Measurements from ENCODE around the gene PRSS57. TPM values are rescaled to one million over a fixed set of nuclear protein-coding genes. Genes with fewer than 3 reads are reported as not detected.

Gene PRSS57
- total and polyA plus RNA-seq, 2 donors from 2014 or later = not detected

- peak overlapping the region in 1 of 3 donors; percentile 61 for H3K4me3 ChIP-seq (ENCODE audit: low read length in 3 of 3)
- intact Hi-C loops (cut with DNase I) = no loop called here
- H3K4me1 ChIP-seq (ENCODE audit: control insufficient read depth in 2 of 3, insufficient read depth in 2 of 3, low read depth in 1 of 3, low read length in 3 of 3) = peaks cover 0 to 19% (median 0%) of the 10 kb centered on the region in 3 donors
- FAIRE-seq = no peak
- H3K36me3 ChIP-seq (ENCODE audit: control insufficient read depth in 2 of 3, insufficient read depth in 3 of 3, low read length in 3 of 3) = no peaks in the 10 kb centered on the region
- peak in 2 of 5 donors; percentile 70 to 77 for DNase-seq
- peak overlapping the region in 1 of 2 donors; percentile 71 for H3K27ac ChIP-seq (ENCODE audit: low read depth in 2 of 2, low read length in 2 of 2)
- no peaks in the 10 kb centered on the region for H3K9me3 ChIP-seq (ENCODE audit: control insufficient read depth in 2 of 3, insufficient read depth in 1 of 3, low read length in 3 of 3)
- TF ChIP-seq CTCF (IDR thresholded peaks at IDR 0.05; ENCODE audit: borderline replicate concordance, extremely low read depth, insufficient read depth) = no peak
- H3K9ac ChIP-seq (ENCODE audit: low read length in 3 of 3) = peak overlapping the region in 1 of 3 donors; percentile 55
- H3K27me3 ChIP-seq (ENCODE audit: control insufficient read depth, insufficient read depth, low read length) = no peaks in the 10 kb centered on the region
Measured at GRCh38 chr19:678791-679388, 16.4 kb downstream of the PRSS57 start.

- Histone ChIP-seq H3K4me1 (ENCODE audit: control insufficient read depth in 2 of 3, insufficient read depth in 2 of 3, low read depth in 1 of 3, low read length in 3 of 3) (peaks cover 0 to 19% (median 0%) of the 10 kb centered on the region in 3 donors), H3K4me3 (ENCODE audit: low read length in 3 of 3) (no peak overlapping the region), H3K9ac (ENCODE audit: low read length in 3 of 3) (no peak overlapping the region), H3K9me3 (ENCODE audit: control insufficient read depth in 2 of 3, insufficient read depth in 1 of 3, low read length in 3 of 3) (no peaks in the 10 kb centered on the region), H3K27ac (ENCODE audit: low read depth in 2 of 2, low read length in 2 of 2) (peak overlapping the region; percentile 63 to 67), H3K27me3 (ENCODE audit: control insufficient read depth, insufficient read depth, low read length) (no peaks in the 10 kb centered on the region), H3K36me3 (ENCODE audit: control insufficient read depth in 2 of 3, insufficient read depth in 3 of 3, low read length in 3 of 3) (no peaks in the 10 kb centered on the region)
- FAIRE-seq (no peak), DNase-seq (peak in 2 of 5 donors; percentile 69 to 83)
- intact Hi-C loops (cut with DNase I) = no loop called here
- no peak for TF ChIP-seq CTCF (IDR thresholded peaks at IDR 0.05; ENCODE audit: borderline replicate concordance, extremely low read depth, insufficient read depth)
Measured at GRCh38 chr19:677601-678436, 17.4 kb downstream of the PRSS57 start.

DNA sequence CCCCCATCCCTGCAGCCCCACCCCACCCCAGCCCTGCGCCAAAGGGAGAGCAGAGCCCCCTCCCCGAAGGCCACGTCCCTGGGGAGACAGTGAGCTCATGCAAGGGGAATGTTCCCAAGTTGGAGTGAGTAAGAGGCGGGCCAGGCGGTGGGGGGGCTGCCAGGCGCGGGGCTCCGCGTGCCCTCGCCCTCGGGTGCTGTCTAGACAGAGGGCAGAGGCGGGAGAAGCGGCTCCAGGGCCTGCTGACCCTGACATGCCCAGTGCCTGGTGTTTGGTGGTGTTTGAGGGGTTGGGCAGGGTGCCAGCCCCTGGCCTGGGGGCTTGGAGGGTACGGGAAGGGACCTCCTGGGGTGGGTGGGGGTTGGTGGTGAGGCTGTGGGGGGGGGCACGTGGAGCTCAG is 18.1 kb downstream of the PRSS57 start:
- Histone ChIP-seq H3K27ac (ENCODE audit: low read depth in 2 of 2, low read length in 2 of 2) (peak overlapping the region; percentile 67 to 71), H3K4me3 (ENCODE audit: low read length in 3 of 3) (peak overlapping the region in 1 of 3 donors; percentile 66), H3K9ac (ENCODE audit: low read length in 3 of 3) (no peak overlapping the region), H3K27me3 (ENCODE audit: control insufficient read depth, insufficient read depth, low read length) (no peaks in the 10 kb centered on the region), H3K36me3 (ENCODE audit: control insufficient read depth in 2 of 3, insufficient read depth in 3 of 3, low read length in 3 of 3) (no peaks in the 10 kb centered on the region), H3K9me3 (ENCODE audit: control insufficient read depth in 2 of 3, insufficient read depth in 1 of 3, low read length in 3 of 3) (no peaks in the 10 kb centered on the region), H3K4me1 (ENCODE audit: control insufficient read depth in 2 of 3, insufficient read depth in 2 of 3, low read depth in 1 of 3, low read length in 3 of 3) (peaks cover 0 to 19% (median 0%) of the 10 kb centered on the region in 3 donors)
- intact Hi-C loops (cut with DNase I) = no loop called here
- no peak for FAIRE-seq
- DNase-seq = peak in 3 of 5 donors; percentile 76 to 94 (median 77)
- no peak for TF ChIP-seq CTCF (IDR thresholded peaks at IDR 0.05; ENCODE audit: borderline replicate concordance, extremely low read depth, insufficient read depth)

Measured in kidney (tissue), 14 donors.